Measurements from ENCODE around the gene DYSF. TPM values are rescaled to one million over a fixed set of nuclear protein-coding genes. Genes with fewer than 3 reads are reported as not detected.

DYSF gene
- polyA plus RNA-seq, 6 donors from 2014 or later, result 0.09 to 3.2 TPM; not detected in 4

DNA sequence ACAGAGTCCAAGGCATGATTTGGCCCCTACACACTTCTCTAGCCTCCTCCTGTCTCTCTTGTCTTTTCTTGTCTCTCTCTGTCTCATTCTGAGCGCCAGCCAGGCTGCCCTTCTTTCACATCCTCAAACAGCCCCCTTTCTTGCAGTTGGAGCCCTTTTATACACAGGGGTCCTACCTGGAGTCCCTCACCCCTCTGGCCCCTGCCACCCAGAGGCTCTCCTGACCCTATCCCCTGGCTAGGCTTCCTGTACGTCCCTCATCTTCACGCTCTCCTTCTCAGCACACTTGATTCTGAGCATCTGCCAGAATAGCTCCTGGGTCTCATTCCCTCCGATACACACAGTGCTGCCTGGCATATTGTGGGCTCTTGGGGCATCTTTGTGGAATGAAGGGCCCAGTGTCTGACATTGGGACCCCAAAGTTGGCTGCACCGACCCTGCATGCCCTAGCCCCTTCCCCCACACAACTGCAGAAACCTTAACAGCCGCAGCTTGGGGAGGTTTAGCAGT, 261.9 kb downstream of the DYSF start:
- H3K4me3 Mint-ChIP-seq, result no peak overlapping the region
- ATAC-seq (ENCODE audit: low read depth in 2 of 2) (no peak), DNase-seq (no peak)
- H3K27ac Mint-ChIP-seq, result no peak overlapping the region
- peaks cover 0 to 3% (median 0%) of the 10 kb centered on the region in 7 donors for H3K9me3 Mint-ChIP-seq
- H3K4me1 Mint-ChIP-seq, result no peaks in the 10 kb centered on the region
- H3K27me3 Mint-ChIP-seq, result peaks cover 0 to 17% (median 13%) of the 10 kb centered on the region in 3 donors
- no peaks in the 10 kb centered on the region for H3K36me3 Mint-ChIP-seq

DNA sequence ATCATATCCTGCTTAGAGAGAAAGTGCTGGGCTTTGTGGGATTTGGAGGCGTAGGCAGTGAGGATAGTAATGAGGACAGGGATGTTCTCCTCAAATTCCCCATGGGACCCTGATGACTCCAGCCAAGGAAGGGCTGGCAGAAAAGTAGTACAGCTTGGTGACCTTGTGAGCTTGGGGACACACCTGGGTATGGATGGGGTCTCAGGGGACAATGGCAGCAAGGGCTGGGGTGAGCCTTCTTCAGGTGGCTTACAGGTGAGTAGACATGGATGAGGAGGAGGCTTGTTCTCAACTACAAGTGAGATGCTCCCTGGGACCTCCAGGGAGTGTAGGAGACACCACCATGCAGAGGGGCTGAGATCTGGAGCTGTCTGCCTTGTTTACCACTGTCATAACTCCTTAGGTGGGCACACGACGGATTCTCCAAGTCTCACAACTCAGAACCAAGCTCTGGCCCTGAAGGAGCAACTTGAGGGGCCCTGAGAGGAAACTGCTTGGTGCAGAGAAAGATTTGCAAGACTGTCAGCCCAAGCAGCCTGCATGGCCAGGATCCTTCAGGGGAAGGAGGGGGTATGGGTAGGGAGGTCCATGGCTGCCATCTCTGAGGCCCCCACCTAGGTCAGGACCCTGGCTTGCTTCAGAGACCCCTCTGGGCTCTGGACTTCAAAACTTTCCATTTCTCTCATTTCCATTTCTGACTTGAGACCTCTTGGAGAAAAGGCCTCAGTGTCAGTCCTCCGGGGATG, 262.8 kb downstream of the DYSF start:
- DNase-seq, result no peak
- Mint-ChIP-seq H3K27me3 (peaks cover 0 to 11% (median 9%) of the 10 kb centered on the region in 3 donors), H3K36me3 (no peaks in the 10 kb centered on the region), H3K4me1 (no peaks in the 10 kb centered on the region), H3K4me3 (no peak overlapping the region), H3K9me3 (no peaks in the 10 kb centered on the region), H3K27ac (no peak overlapping the region)
- ATAC-seq (ENCODE audit: low read depth in 2 of 2), result no peak

DNA sequence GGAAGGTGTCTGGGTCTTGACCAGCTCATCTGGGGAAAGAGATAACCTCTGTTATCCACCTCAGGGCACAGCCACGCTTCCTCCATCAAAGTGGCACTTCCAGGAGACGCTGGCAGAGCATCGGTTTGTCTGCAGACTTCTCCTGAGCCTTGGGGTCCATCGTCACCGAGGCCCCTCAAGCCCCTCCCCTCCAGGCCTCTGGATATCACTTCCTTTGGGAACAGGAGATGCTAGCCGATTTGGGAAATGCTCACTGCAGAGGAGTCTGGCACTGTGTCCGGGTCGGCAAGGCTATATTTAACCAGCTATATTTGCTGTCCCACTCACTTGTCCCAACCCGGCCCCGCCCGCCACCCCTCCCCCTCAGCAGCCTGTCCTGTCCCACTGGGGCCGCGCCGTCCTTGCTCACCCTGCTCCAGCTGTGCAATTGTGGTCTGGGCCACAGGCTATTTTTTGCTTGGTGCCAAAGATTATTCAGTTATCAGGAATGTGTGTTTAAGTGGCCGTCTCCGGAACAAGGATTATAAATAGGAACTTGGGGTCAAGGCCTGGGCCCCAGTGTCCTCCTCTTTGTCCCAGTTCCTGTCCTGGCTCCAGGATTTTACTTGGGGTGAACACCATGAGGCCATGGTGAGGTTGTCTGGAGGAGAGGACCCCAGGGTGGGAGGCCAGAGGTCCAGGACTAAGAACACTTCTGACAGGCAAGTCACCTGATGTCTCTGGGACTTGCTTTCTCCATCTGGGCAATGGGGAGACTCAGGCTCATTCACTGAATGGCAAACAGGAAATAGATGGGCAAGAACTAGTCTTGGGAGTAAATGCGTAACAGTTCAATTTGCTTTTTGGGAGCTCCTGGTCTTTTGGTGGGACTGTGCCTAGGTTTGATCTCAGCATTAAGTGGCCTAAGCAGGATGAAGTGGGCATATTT, 263.6 kb downstream of the DYSF start:
- ATAC-seq (ENCODE audit: low read depth in 2 of 2) (no peak), DNase-seq (no peak)
- H3K4me3 Mint-ChIP-seq, result no peak overlapping the region
- H3K4me1 Mint-ChIP-seq, result no peaks in the 10 kb centered on the region
- H3K9me3 Mint-ChIP-seq, result peaks cover 0 to 1% (median under 1%) of the 10 kb centered on the region in 7 donors
- H3K27me3 Mint-ChIP-seq, result peaks cover 0 to 4% (median 1%) of the 10 kb centered on the region in 3 donors
- H3K27ac Mint-ChIP-seq, result no peak overlapping the region
- no peaks in the 10 kb centered on the region for H3K36me3 Mint-ChIP-seq

- Mint-ChIP-seq H3K4me3 (no peak overlapping the region), H3K27ac (no peak overlapping the region), H3K36me3 (no peaks in the 10 kb centered on the region), H3K27me3 (no peaks in the 10 kb centered on the region), H3K9me3 (peaks cover 4 to 12% (median 7%) of the 10 kb centered on the region in 7 donors), H3K4me1 (no peaks in the 10 kb centered on the region)
- no peak for DNase-seq
- ATAC-seq (ENCODE audit: low read depth in 2 of 2), result no peak
Measured at GRCh38 chr2:71718686-71719085, 265.3 kb downstream of the DYSF start.

DNA sequence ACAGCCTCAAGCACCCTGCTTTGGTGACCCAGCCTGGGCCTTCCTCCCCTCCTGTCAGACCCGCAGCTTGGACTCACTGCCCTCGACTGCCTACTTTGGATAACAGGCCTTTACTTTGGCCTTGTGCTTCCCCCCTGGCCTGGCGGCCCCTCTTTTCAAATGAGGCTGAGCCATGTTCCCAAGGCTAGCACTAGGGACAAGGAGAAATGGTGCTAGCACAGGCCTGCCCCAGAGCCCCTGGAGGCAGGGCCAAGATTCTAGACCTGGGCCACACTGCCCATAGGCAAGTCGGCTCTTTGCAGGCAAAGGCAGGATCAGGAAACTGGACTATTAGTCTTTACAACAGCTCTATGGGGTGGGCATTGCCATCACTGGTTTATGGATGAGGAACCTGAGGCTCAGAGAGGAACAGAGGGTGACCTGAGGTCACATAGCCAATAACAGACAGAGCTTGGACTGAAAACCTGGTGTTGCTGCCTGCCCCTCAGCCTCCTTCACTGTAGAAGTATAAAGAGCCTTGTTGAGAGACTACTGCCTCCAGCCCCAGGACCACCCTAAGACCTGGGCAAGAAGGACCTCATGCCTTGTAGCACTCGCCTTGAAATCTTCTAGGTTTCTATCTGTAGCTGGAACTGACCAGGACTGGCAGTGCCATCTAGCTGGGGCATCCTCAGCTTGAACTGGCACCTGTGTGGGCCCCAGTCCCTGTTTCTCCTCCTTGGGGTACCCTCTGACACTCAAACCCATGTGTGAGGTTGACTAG, 266.3 kb downstream of the DYSF start:
- peak overlapping the region in 1 of 8 donors; percentile 11 for H3K4me3 Mint-ChIP-seq
- no peaks in the 10 kb centered on the region for H3K27me3 Mint-ChIP-seq
- H3K36me3 Mint-ChIP-seq, result no peaks in the 10 kb centered on the region
- H3K27ac Mint-ChIP-seq, result no peak overlapping the region
- H3K9me3 Mint-ChIP-seq, result peaks cover 4 to 18% (median 10%) of the 10 kb centered on the region in 7 donors
- no peaks in the 10 kb centered on the region for H3K4me1 Mint-ChIP-seq
- ATAC-seq (ENCODE audit: low read depth in 2 of 2), result no peak
- no peak for DNase-seq

GRCh38 chr2:71720283-71720560, 266.9 kb downstream of the DYSF start:
- no peaks in the 10 kb centered on the region for H3K4me1 Mint-ChIP-seq
- H3K9me3 Mint-ChIP-seq, result peaks cover 4 to 18% (median 10%) of the 10 kb centered on the region in 7 donors
- no peak overlapping the region for H3K27ac Mint-ChIP-seq
- H3K36me3 Mint-ChIP-seq, result no peaks in the 10 kb centered on the region
- no peak overlapping the region for H3K4me3 Mint-ChIP-seq
- no peaks in the 10 kb centered on the region for H3K27me3 Mint-ChIP-seq
- DNase-seq (no peak), ATAC-seq (ENCODE audit: low read depth in 2 of 2) (no peak)

GRCh38 chr2:71720596-71721361, 267.4 kb downstream of the DYSF start:
- DNase-seq, result no peak
- H3K4me1 Mint-ChIP-seq, result no peaks in the 10 kb centered on the region
- H3K27me3 Mint-ChIP-seq, result no peaks in the 10 kb centered on the region
- no peak overlapping the region for H3K4me3 Mint-ChIP-seq
- no peak overlapping the region for H3K27ac Mint-ChIP-seq
- peaks cover 4 to 18% (median 10%) of the 10 kb centered on the region in 7 donors for H3K9me3 Mint-ChIP-seq
- no peaks in the 10 kb centered on the region for H3K36me3 Mint-ChIP-seq
- ATAC-seq (ENCODE audit: low read depth in 2 of 2), result no peak

- no peaks in the 10 kb centered on the region for H3K4me1 Mint-ChIP-seq
- DNase-seq, result no peak
- H3K27me3 Mint-ChIP-seq, result no peaks in the 10 kb centered on the region
- no peak overlapping the region for H3K4me3 Mint-ChIP-seq
- no peak overlapping the region for H3K27ac Mint-ChIP-seq
- H3K36me3 Mint-ChIP-seq, result no peaks in the 10 kb centered on the region
- ATAC-seq (ENCODE audit: low read depth in 2 of 2), result no peak
- peaks cover 4 to 18% (median 10%) of the 10 kb centered on the region in 7 donors for H3K9me3 Mint-ChIP-seq
Measured at GRCh38 chr2:71721362-71721665, 268.0 kb downstream of the DYSF start.

DNA sequence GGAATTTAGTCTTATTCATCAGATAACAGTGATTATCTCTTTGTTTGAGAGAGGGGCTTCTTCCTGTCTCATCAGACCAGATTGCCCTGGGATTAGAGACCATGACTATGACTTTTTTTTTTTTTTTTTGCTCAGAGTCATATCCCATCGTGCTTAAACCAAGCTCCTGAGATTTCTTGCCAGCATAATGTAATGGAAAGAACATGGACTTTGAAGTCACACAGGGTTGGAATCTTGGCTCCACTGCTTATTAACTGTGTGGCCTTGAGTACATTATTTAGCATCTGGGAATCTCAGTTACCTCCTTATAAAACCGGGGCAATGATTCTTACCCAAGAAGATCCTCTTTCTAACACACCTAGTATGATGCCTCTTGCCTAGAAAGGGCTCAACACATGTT, 268.3 kb downstream of the DYSF start:
- Mint-ChIP-seq H3K27ac (no peak overlapping the region), H3K4me3 (no peak overlapping the region), H3K4me1 (no peaks in the 10 kb centered on the region), H3K36me3 (no peaks in the 10 kb centered on the region), H3K9me3 (peaks cover 4 to 18% (median 10%) of the 10 kb centered on the region in 7 donors), H3K27me3 (no peaks in the 10 kb centered on the region)
- DNase-seq (no peak), ATAC-seq (ENCODE audit: low read depth in 2 of 2) (no peak)

DNA sequence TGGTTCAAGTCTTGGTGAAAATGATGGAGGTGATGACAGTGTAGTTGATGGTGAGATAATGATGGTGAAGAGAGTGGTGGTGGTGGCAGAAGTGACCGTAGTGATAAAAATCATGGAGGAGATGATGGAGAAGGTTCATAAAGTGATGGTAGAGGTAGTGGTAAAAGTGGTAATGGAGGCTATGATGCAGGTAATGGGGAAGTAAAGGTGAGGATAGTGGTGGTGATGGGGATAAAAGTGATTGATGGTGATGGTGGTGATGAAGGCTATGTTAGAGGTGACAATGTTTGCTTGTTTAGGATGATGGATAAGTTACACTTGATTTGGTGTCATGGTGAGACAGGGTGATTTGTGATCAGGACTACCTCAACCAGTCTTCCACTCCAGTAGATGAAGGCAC, 268.9 kb downstream of the DYSF start:
- no peaks in the 10 kb centered on the region for H3K4me1 Mint-ChIP-seq
- ATAC-seq (ENCODE audit: low read depth in 2 of 2) (no peak), DNase-seq (no peak)
- no peaks in the 10 kb centered on the region for H3K36me3 Mint-ChIP-seq
- no peaks in the 10 kb centered on the region for H3K27me3 Mint-ChIP-seq
- peaks cover 4 to 18% (median 10%) of the 10 kb centered on the region in 7 donors for H3K9me3 Mint-ChIP-seq
- peak overlapping the region in 2 of 6 donors; percentile 33 to 44 for H3K27ac Mint-ChIP-seq
- H3K4me3 Mint-ChIP-seq, result no peak overlapping the region

GRCh38 chr2:71724793-71725192, 271.4 kb downstream of the DYSF start:
- H3K9me3 Mint-ChIP-seq, result peaks cover 4 to 18% (median 10%) of the 10 kb centered on the region in 7 donors
- no peaks in the 10 kb centered on the region for H3K4me1 Mint-ChIP-seq
- ATAC-seq (ENCODE audit: low read depth in 2 of 2) (no peak), DNase-seq (no peak)
- H3K27ac Mint-ChIP-seq, result no peak overlapping the region
- no peaks in the 10 kb centered on the region for H3K36me3 Mint-ChIP-seq
- H3K27me3 Mint-ChIP-seq, result no peaks in the 10 kb centered on the region
- H3K4me3 Mint-ChIP-seq, result no peak overlapping the region

DNA sequence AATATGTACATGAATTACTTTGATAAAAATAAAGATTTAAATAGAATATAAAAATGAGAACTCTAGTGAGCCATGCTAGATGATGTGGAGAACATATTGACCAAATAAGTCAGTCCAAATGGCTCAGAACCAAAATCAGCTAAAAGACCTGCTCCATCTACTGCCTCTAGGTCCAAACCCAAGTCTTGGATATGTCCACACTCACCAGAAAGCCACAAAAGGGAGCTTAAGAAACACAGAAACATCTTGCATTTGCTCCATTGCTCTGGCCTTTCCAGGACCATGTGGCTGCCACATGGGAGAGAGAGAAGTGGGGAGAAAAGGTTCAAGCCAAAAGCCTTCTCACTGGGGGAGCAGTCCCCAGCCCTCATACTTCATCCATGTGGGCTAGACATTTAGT, 272.5 kb downstream of the DYSF start:
- Mint-ChIP-seq H3K36me3 (no peaks in the 10 kb centered on the region), H3K27ac (no peak overlapping the region), H3K9me3 (peaks cover 4 to 18% (median 10%) of the 10 kb centered on the region in 7 donors), H3K4me3 (no peak overlapping the region), H3K4me1 (no peaks in the 10 kb centered on the region), H3K27me3 (no peaks in the 10 kb centered on the region)
- DNase-seq (no peak), ATAC-seq (ENCODE audit: low read depth in 2 of 2) (no peak)

DNA sequence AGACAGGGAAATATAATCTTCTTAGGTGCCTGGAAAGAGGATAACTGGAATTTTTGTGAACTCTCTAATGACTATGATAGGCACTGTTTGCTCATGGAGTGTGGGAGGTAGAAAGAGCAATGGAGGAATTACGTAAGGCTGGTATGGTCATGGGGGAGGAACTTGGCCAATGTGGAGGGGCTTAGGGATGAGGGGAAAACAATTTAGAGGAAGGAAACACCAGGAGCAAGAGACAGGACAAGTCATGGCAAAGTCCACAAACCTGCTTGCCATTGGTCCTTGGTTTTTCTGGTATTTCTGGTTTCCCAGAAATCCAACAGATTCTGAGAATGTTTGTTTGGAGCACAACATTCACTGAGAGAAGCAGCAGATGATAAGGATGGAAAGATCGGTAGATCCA, 274.2 kb downstream of the DYSF start:
- Mint-ChIP-seq H3K36me3 (peaks cover 0 to 3% of the 10 kb centered on the region in 2 donors), H3K27me3 (peaks cover 0 to 3% (median 0%) of the 10 kb centered on the region in 3 donors), H3K4me3 (no peak overlapping the region), H3K27ac (no peak overlapping the region), H3K4me1 (no peaks in the 10 kb centered on the region), H3K9me3 (peaks cover 0 to 12% (median 4%) of the 10 kb centered on the region in 7 donors)
- no peak for ATAC-seq (ENCODE audit: low read depth in 2 of 2)
- no peak for DNase-seq

Data from naive B cell (primary cell).